SK-N-SH (cell line): Measurements from ENCODE around the gene DOCK3. TPM values are rescaled to one million over a fixed set of nuclear protein-coding genes. Genes with fewer than 3 reads are reported as not detected.

Experiments used
- CTCF ChIA-PET: fragments of 300-600, 350-600 bp; formaldehyde crosslinking; extraction: SDS; loops from one replicate; lab custom pipeline; 2021; lab: Yijun Ruan, JAX
- POLR2A ChIA-PET: fragments of 350-600 bp; sonication (Branson Sonifier 250); formaldehyde crosslinking; extraction: SDS; loops from one replicate; lab custom pipeline; 2020; ENCODE audit warnings: antibody characterized with exemption, inconsistent platforms; lab: Yijun Ruan, JAX
- DNase-seq: peaks from one replicate; pipeline ENCODE4 v3.0.0; 2012
- H2AFZ ChIP-seq: fragments of 200-600 bp; sonication (generic); 2 replicates; pipeline ENCODE4 v1.8.1; 2016; ENCODE audit warnings: antibody characterized with exemption, mild to moderate bottlenecking, low read depth
- H3F3A ChIP-seq: fragments of 200-600 bp; sonication (generic); replicated peaks from 2 replicates; pipeline ENCODE3; 2016; ENCODE audit warnings: antibody characterized with exemption, mild to moderate bottlenecking; ENCODE audit not compliant: insufficient read depth
- H3K27ac ChIP-seq, 2 experiments: fragments of 200-500 bp in 1 of 2; fragments of 200-600 bp in 1 of 2; sonication (Bioruptor generic) in 1 of 2; sonication (generic), shearing (Covaris generic) in 1 of 2; 2 replicates each; pipeline versions ENCODE4 v1.5.1 to v1.6.1; 2014 to 2016; ENCODE audit warnings: low read depth in 2 of 2, inconsistent platforms in 1 of 2, low read length in 1 of 2, mild to moderate bottlenecking in 1 of 2, mixed read lengths in 1 of 2
- H3K27me3 ChIP-seq: fragments of 200-600 bp; sonication (generic), shearing (Covaris generic); 2 replicates; pipeline ENCODE4 v1.6.1; 2016; ENCODE audit warnings: mixed run types; ENCODE audit not compliant: insufficient read depth
- H3K36me3 ChIP-seq, 2 experiments: fragments of 200-500 bp in 1 of 2; fragments of 200-600 bp in 1 of 2; sonication (Bioruptor generic) in 1 of 2; sonication (generic) in 1 of 2; replicated peaks in 1 of 2; 2 replicates each; pipeline versions ENCODE3 to v1.5.1; 2014 to 2016; ENCODE audit warnings: low read length in 1 of 2, mild to moderate bottlenecking in 1 of 2; ENCODE audit not compliant: insufficient read depth in 2 of 2, control insufficient read depth in 1 of 2
- H3K4me1 ChIP-seq, 2 experiments: fragments of 200-500 bp in 1 of 2; fragments of 200-600 bp in 1 of 2; sonication (Bioruptor generic) in 1 of 2; sonication (generic), shearing (Covaris generic) in 1 of 2; 2 replicates each; pipeline versions ENCODE4 v1.5.1 to v1.6.1; 2014 to 2016; ENCODE audit warnings: low read depth in 1 of 2, low read length in 1 of 2, mixed run types in 1 of 2; ENCODE audit not compliant: insufficient read depth in 2 of 2, control insufficient read depth in 1 of 2
- H3K4me2 ChIP-seq: fragments of 200-600 bp; sonication (generic), shearing (Covaris generic); 2 replicates; pipeline ENCODE4 v1.6.1; 2017; ENCODE audit warnings: mixed run types
- H3K4me3 ChIP-seq, 2 experiments: fragments of 200-500 bp in 1 of 2; fragments of 200-600 bp in 1 of 2; sonication (Bioruptor generic) in 1 of 2; sonication (generic), shearing (Covaris generic) in 1 of 2; 2 replicates each; pipeline versions ENCODE4 v1.5.1 to v1.8.1; 2014 to 2016; ENCODE audit warnings: low read depth in 2 of 2, inconsistent platforms in 1 of 2, low read length in 1 of 2, mild to moderate bottlenecking in 1 of 2, mixed read lengths in 1 of 2, moderate library complexity in 1 of 2
- H3K79me2 ChIP-seq: fragments of 200-600 bp; sonication (generic); 2 replicates; pipeline ENCODE4 v1.8.1; 2017; ENCODE audit warnings: mild to moderate bottlenecking; ENCODE audit not compliant: insufficient read depth
- H3K9ac ChIP-seq: fragments of 200-600 bp; sonication (generic); 2 replicates; pipeline ENCODE4 v1.6.1; 2017; ENCODE audit warnings: mixed run types
- H3K9me2 ChIP-seq: fragments of 200-600 bp; sonication (generic); 2 replicates; pipeline ENCODE4 v1.6.1; 2017; ENCODE audit warnings: mixed run types
- H3K9me3 ChIP-seq: fragments of 200-600 bp; sonication (generic); 2 replicates; pipeline ENCODE4 v1.6.1; 2017; ENCODE audit warnings: mixed run types, mild to moderate bottlenecking, moderate library complexity
- H4K20me1 ChIP-seq: fragments of 200-600 bp; sonication (generic); 2 replicates; pipeline ENCODE4 v1.6.1; 2017; ENCODE audit warnings: mild to moderate bottlenecking, mixed run types; ENCODE audit not compliant: insufficient read depth
- CTCF ChIP-seq: fragments of 200-600 bp; sonication (generic); IDR thresholded peaks from 2 replicates; pipeline ENCODE4 v1.6.1; 2017; ENCODE audit warnings: antibody characterized with exemption, mild to moderate bottlenecking, moderate library complexity
- ELF1 ChIP-seq: IDR thresholded peaks from 2 replicates; pipeline ENCODE4 v1.4.0; 2012
- FOXM1 ChIP-seq: IDR thresholded peaks from 2 replicates; pipeline ENCODE4 v1.4.0; 2012; ENCODE audit warnings: low read depth, mild to moderate bottlenecking
- GATA2 ChIP-seq: sonication (generic); formaldehyde crosslinking; IDR thresholded peaks from 2 replicates; pipeline ENCODE4 v1.5.0; 2020; ENCODE audit warnings: mild to moderate bottlenecking, missing genetic modification reagents
- IRF3 ChIP-seq: fragments of 150-350 bp; IDR thresholded peaks from 2 replicates; pipeline ENCODE4 v1.6.1; 2016; ENCODE audit warnings: mild to moderate bottlenecking, low read depth, low read length
- MEF2A ChIP-seq: IDR thresholded peaks from 2 replicates; pipeline ENCODE4 v1.4.0; 2012; ENCODE audit warnings: low read depth, borderline replicate concordance
- PBX3 ChIP-seq: IDR thresholded peaks from 2 replicates; pipeline ENCODE4; 2012
- RXRA ChIP-seq: IDR thresholded peaks from 2 replicates; pipeline ENCODE4 v1.4.0; 2012; ENCODE audit warnings: low read depth, mild to moderate bottlenecking, borderline replicate concordance
- YY1 ChIP-seq: IDR thresholded peaks from 2 replicates; pipeline ENCODE4 v1.4.0; 2012; ENCODE audit warnings: low read depth, mild to moderate bottlenecking
- WGBS: methylation state at CpG from one replicate; pipeline ENCODE4 v1.1.6; 2017; ENCODE audit warnings: low lambda C conversion rate; 5-methylcytosine and 5-hydroxymethylcytosine counted together
- polyA plus RNA-seq, 3 experiments: library from polyadenylated mRNA; depleted of rRNA; stranded (reverse); fragments of >200 nt; gene quantifications; 2 replicates each; pipeline ENCODE4 v1.2.3, GENCODE V29; 2012

DOCK3 gene
- polyA plus RNA-seq, 1 of the 3 experiments (the other 2 are of a cell fraction): 0.05 TPM

- Histone ChIP-seq H3K9me3 (no peaks in the 10 kb centered on the region), H3F3A (no peaks in the 10 kb centered on the region), H3K27ac (no peak overlapping the region), H3K4me1 (peaks cover 0 to 9% of the 10 kb centered on the region in 2 experiments; a peak in 1 of 4 replicates), H2AFZ (no peak overlapping the region), H3K36me3 (no peaks in the 10 kb centered on the region), H3K4me2 (no peak overlapping the region), H3K9ac (no peak overlapping the region), H3K9me2 (no peaks in the 10 kb centered on the region), H3K27me3 (no peaks in the 10 kb centered on the region; the same call in 1 of the 2 replicates), H3K79me2 (no peaks in the 10 kb centered on the region), H4K20me1 (no peaks in the 10 kb centered on the region), H3K4me3 (no peak overlapping the region)
- WGBS: 50% methylated on average over 7 of the region's 8 CpGs
- POLR2A ChIA-PET: no interaction called here
- TF ChIP-seq PBX3 (no peak), GATA2 (CRISPR knock-in tag) (peak; percentile 55)
- CTCF ChIA-PET: interaction anchor here (0.7 to 13.2 kb wide), 5 partner anchors 17 to 716 kb away, joined by 3 to 171 read pairs (median 4); partner anchors contain the start of gene MAPKAPK3
- no peak for DNase-seq
Measured at GRCh38 chr3:50656417-50657195, 18.1 kb upstream of the DOCK3 start.

- H4K20me1 ChIP-seq: no peaks in the 10 kb centered on the region
Measured at GRCh38 chr3:50657407-50657806, 17.3 kb upstream of the DOCK3 start.

More at GRCh38 chr3:50657407-50657806, 17.3 kb upstream of the DOCK3 start:
- CTCF ChIA-PET: interaction anchor here (1.0 to 13.2 kb wide), 4 partner anchors 19 to 715 kb away, joined by 3 to 171 read pairs (median 4); partner anchors contain the start of gene MAPKAPK3
- H3K27ac ChIP-seq: no peak overlapping the region
- TF ChIP-seq RXRA: no peak
- no peak for TF ChIP-seq IRF3
- TF ChIP-seq FOXM1: no peak
- TF ChIP-seq YY1: no peak
- no peak for TF ChIP-seq ELF1
- TF ChIP-seq CTCF: no peak
- TF ChIP-seq MEF2A: no peak
- no peaks in the 10 kb centered on the region for H3K36me3 ChIP-seq
- H2AFZ ChIP-seq: no peak overlapping the region
- no peaks in the 10 kb centered on the region; the same call in 1 of the 2 replicates for H3K27me3 ChIP-seq
- H3K9me3 ChIP-seq: no peaks in the 10 kb centered on the region
- no peaks in the 10 kb centered on the region for H3F3A ChIP-seq
- peaks cover 0 to 9% of the 10 kb centered on the region in 2 experiments; a peak in 1 of 4 replicates for H3K4me1 ChIP-seq
- no peak for DNase-seq
- H3K4me3 ChIP-seq: no peak overlapping the region
- 85% methylated on average over 5 of the region's 5 CpGs for WGBS
- H3K79me2 ChIP-seq: no peaks in the 10 kb centered on the region
- H3K9me2 ChIP-seq: no peaks in the 10 kb centered on the region
- POLR2A ChIA-PET: no interaction called here
- H3K4me2 ChIP-seq: no peak overlapping the region
- no peak overlapping the region for H3K9ac ChIP-seq
